ENCODE results near the gene CDC42SE1.

The CDC42SE1 gene

DNA sequence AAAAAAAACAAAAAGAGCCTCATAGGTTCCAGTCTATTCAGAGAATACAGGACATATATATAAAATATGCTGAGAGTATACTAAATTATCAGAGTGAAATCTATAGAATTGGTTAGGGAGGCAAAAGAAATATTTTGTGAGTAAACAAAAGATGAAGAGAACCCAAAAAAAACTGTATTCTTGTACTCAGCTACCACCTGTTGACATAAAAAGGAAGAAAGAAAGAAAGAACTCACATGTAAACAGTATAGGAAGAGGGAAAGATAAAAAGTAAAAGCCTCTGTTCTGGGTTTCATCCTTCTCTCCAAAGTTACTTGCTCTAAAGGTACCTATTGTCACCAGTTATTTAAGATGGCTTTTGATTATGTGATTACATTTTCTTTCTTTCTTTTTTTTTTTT, 33.0 kb downstream of the CDC42SE1 start:
- DNase-seq (ENCODE audit: low read depth in 2 of 2), result no peak
- TF ChIP-seq, protein P1, sequence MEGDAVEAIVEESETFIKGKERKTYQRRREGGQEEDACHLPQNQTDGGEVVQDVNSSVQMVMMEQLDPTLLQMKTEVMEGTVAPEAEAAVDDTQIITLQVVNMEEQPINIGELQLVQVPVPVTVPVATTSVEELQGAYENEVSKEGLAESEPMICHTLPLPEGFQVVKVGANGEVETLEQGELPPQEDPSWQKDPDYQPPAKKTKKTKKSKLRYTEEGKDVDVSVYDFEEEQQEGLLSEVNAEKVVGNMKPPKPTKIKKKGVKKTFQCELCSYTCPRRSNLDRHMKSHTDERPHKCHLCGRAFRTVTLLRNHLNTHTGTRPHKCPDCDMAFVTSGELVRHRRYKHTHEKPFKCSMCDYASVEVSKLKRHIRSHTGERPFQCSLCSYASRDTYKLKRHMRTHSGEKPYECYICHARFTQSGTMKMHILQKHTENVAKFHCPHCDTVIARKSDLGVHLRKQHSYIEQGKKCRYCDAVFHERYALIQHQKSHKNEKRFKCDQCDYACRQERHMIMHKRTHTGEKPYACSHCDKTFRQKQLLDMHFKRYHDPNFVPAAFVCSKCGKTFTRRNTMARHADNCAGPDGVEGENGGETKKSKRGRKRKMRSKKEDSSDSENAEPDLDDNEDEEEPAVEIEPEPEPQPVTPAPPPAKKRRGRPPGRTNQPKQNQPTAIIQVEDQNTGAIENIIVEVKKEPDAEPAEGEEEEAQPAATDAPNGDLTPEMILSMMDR (IDR thresholded peaks at IDR 0.05; ENCODE audit: low read depth, low read length), result no peak
- no peak overlapping the region for H3K4me3 ChIP-seq (replicated peaks in 1 of 2; ENCODE audit: low read depth in 2 of 2, low read length in 2 of 2)

DNA sequence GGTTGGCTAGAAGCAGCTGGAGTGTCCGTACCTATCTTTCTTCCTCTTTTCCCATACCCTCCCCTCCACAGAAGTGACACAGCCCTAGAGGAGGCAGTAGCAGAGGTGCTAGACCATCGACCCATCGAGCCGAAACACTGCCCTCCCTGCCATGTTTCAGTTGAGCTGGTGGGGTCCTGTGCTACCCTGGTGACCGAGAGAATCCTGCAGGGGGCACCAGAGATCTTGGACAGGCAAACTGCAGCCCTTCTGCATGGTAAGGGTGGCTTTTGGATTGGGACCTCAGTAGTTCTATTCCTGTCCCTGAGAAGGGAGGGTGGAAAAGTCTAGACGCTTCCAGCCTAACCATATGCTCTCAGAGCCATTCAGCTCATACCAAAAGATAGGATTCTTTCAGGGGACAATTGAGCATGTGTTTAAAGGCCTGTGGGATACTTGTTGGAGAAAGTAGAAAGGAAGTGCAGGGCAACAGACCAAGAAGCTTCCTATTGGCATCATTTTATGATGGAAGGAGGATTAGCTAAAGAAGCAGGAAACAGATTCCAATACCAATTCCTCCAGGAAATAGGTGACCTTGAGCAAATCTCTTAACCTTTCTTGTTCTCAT, 34.8 kb downstream of the CDC42SE1 start:
- H3K4me3 ChIP-seq (replicated peaks in 1 of 2; ENCODE audit: low read depth in 2 of 2, low read length in 2 of 2), result no peak overlapping the region
- TF ChIP-seq, protein P1 (IDR thresholded peaks at IDR 0.05; ENCODE audit: low read depth, low read length), result peak; percentile 80
- DNase-seq (ENCODE audit: low read depth in 2 of 2), result peak; percentile 76 to 82

DNA sequence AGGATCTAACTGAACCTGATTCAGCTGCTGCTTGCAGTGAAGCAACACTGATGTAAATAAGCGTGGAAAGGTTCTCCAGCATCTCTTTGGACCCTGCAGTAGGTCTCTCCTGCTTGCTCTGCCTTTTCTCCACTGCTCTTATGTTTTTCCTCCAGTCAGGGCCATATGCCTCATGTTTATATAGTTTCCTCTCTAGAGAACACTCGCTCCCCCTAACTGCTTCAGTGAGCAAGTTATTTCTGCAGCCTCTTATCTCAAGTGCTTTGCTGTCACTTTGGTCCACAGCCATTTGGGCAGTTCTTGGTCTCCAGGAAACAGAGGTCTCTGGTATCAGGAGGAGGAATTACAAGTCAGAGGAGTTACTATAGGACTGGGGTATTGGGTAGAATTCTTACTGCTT, 45.9 kb downstream of the CDC42SE1 start:
- no peak overlapping the region for H3K4me3 ChIP-seq (replicated peaks in 1 of 2; ENCODE audit: low read depth in 2 of 2, low read length in 2 of 2)
- DNase-seq (ENCODE audit: low read depth in 2 of 2), result peak; percentile 37 to 90
- TF ChIP-seq, protein P1 (IDR thresholded peaks at IDR 0.05; ENCODE audit: low read depth, low read length), result peak; percentile 0

DNA sequence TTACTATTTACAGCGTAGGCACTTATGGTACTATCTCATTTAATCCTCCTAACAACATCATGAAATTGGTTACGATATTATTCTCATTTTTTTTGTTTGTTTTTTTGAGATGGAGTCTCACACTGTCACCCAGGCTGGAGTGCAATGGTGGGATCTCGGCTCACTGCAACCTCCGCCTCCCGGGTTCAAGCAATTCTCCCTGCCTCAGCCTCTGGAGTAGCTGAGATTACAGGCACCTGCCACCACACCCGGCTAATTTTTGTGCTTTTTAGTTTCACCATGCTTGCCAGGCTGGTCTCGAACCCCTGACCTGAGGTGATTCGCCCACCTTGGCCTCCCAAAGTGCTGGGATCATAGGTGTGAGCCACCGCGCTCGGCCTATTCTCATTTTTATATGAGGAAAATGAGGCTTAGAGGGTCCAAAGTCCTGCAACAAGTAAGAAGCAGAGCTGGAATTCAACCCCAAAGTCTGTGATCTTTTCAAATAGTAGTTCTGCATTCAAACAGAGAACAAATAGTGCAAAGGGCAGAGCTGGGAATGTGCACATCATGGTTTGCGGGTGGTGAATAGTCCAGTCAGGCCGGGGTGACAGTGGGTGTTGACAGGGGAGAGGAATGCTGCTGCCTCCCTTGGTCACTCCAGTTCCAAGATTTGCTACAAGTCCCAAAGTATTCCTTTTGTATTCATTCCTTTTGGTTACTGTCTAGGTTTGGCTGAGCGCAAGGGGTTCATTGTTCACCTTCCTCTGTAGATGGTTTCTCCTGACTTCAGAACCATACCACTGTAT, 46.5 kb downstream of the CDC42SE1 start:
- peak; percentile 45 to 77 for DNase-seq (ENCODE audit: low read depth in 2 of 2)
- no peak overlapping the region for H3K4me3 ChIP-seq (replicated peaks in 1 of 2; ENCODE audit: low read depth in 2 of 2, low read length in 2 of 2)
- TF ChIP-seq, protein P1 (IDR thresholded peaks at IDR 0.05; ENCODE audit: low read depth, low read length), result no peak

DNA sequence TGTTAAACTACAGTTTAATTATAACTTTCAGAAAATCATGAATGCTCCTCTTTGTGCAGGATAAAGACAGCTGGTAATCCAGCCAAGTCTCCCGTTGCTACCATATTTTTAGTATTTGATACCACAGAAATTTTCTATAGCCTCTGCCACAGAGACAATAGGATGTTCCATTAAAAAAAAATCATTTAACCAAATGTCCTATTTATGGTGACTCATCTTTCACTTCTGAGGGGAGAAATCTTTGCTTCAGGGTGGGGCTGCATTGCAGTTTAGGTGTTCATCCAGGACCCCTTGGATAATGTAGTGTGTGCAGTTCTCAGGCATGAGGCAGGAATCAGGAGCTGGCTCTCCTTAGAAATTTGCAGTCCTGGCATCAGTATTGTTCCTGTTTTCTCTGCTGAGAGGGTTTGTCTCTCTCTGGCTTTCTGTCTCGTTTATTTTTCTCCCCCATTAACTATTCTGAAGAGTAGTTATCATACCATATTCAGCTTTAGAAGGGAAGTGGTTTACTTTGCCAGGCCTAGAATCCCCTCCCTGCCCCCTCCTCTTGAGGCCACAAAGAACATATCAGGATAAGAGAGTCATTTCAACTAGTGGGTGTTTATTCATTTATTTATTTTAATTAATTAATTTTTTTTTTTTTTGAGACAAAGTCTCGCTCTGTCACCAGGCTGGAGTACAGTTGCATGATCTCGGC, 48.1 kb downstream of the CDC42SE1 start:
- DNase-seq (ENCODE audit: low read depth in 2 of 2), result no peak
- TF ChIP-seq, protein P1 (IDR thresholded peaks at IDR 0.05; ENCODE audit: low read depth, low read length), result no peak

DNA sequence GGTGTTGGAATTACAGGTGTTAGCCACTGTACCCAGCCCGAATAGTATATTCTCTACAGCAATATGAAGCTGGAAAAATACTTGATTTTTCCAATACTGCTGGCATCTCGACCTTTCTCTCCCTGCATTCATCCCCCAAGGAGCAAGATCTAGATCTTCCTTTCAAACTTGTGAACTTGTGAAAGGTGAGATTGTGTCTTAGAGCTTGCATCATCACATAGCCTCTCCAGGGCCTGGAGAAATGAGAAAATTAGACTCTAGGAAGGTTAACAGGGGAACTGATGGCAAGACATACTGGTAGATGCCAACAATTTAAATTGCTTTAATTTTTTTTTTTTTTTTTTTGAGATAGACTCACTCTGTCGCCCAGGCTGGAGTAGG, 49.1 kb downstream of the CDC42SE1 start:
- TF ChIP-seq, protein P1 (IDR thresholded peaks at IDR 0.05; ENCODE audit: low read depth, low read length), result no peak
- H3K4me3 ChIP-seq (replicated peaks in 1 of 2; ENCODE audit: low read depth in 2 of 2, low read length in 2 of 2), result no peak overlapping the region
- DNase-seq (ENCODE audit: low read depth in 2 of 2), result no peak

More for the DNA sequence above, 48.1 kb downstream of the CDC42SE1 start:
- H3K4me3 ChIP-seq (replicated peaks in 1 of 2; ENCODE audit: low read depth in 2 of 2, low read length in 2 of 2), result no peak overlapping the region
